Natural killer cell treated with Interleukin-12 subunit alpha and Interleukin-12 subunit beta and Interleukin-15 and Interleukin-18, amount 100 ng/mL, for 72 hours (primary cell): ENCODE results near the gene SERPINB2. TPM values are rescaled to one million over a fixed set of nuclear protein-coding genes. Genes with fewer than 3 reads are reported as not detected.
"Not testable (repeated sequence)": the region's sequence is repeated elsewhere in the genome, so short reads cannot be mapped to it uniquely, and the experiment has no call there.

Experiments used
- ATAC-seq, 2 donors: fragments of 150-1000 bp; cut with Tn5 transposase in 1 of 2; sonication (Bioruptor Pico), chemical (Tn5 transposase) in 1 of 2; 2 replicates each; pipeline ENCODE4 v1.10.0; 2021
- DNase-seq: peaks from one replicate; pipeline ENCODE4 v3.0.0; 2022; ENCODE audit warnings: low spot score
- H3K27ac Mint-ChIP-seq, 2 donors: 1 replicate in 1 of 2; 2 replicates in 1 of 2; pipeline ENCODE4 v1.8.0; 2022; ENCODE audit warnings: mixed read lengths in 2 of 2, mild to moderate bottlenecking in 1 of 2, moderate library complexity in 1 of 2
- H3K27me3 Mint-ChIP-seq, 2 donors: 1 replicate in 1 of 2; 2 replicates in 1 of 2; pipeline ENCODE4 v1.8.0; 2022; ENCODE audit warnings: mixed read lengths in 2 of 2
- H3K36me3 Mint-ChIP-seq: one replicate; pipeline ENCODE4 v1.8.0; 2022; ENCODE audit warnings: mixed read lengths
- H3K4me1 Mint-ChIP-seq, 2 donors: 1 replicate in 1 of 2; 2 replicates in 1 of 2; pipeline ENCODE4 v1.8.0; 2022; ENCODE audit warnings: low read depth in 2 of 2, mixed read lengths in 2 of 2, mild to moderate bottlenecking in 1 of 2
- H3K4me3 Mint-ChIP-seq: one replicate; pipeline ENCODE4 v1.8.0; 2022; ENCODE audit warnings: mixed read lengths
- H3K9me3 Mint-ChIP-seq: 2 replicates; pipeline ENCODE4 v1.8.0; 2022; ENCODE audit warnings: mixed read lengths
- total RNA-seq, 2 donors: library from RNA; stranded (reverse); gene quantifications; one replicate each; pipeline ENCODE4 v1.2.3, GENCODE V29; 2022

SERPINB2 gene
- total RNA-seq, 2 donors from 2014 or later, result not detected

GRCh38 chr18:63929369-63929768 lies 41.9 kb downstream of the SERPINB2 start:
- not testable (repeated sequence) for H3K9me3 Mint-ChIP-seq, H3K4me1 Mint-ChIP-seq, ATAC-seq, H3K4me3 Mint-ChIP-seq, DNase-seq, H3K36me3 Mint-ChIP-seq
- Mint-ChIP-seq H3K27me3 (peaks cover 15% of the 10 kb centered on the region in 2 donors), H3K27ac (peak overlapping the region in 1 of 2 donors; percentile 27)

GRCh38 chr18:63930773-63931354 lies 43.4 kb downstream of the SERPINB2 start:
- no peaks in the 10 kb centered on the region for H3K9me3 Mint-ChIP-seq
- no peak for ATAC-seq
- DNase-seq, result no peak
- peaks cover 0 to 7% of the 10 kb centered on the region in 2 donors for H3K4me1 Mint-ChIP-seq
- no peak overlapping the region for H3K4me3 Mint-ChIP-seq
- no peaks in the 10 kb centered on the region for H3K36me3 Mint-ChIP-seq
- peak overlapping the region in 1 of 2 donors; percentile 10 for H3K27ac Mint-ChIP-seq
- H3K27me3 Mint-ChIP-seq, result peaks cover 7 to 14% of the 10 kb centered on the region in 2 donors

- DNase-seq (peak; percentile 82), ATAC-seq (peak; percentile 94 to 97)
- peaks cover 0 to 4% of the 10 kb centered on the region in 2 donors for H3K4me1 Mint-ChIP-seq
- peaks cover 2 to 4% of the 10 kb centered on the region in 2 donors for H3K27me3 Mint-ChIP-seq
- H3K9me3 Mint-ChIP-seq, result no peaks in the 10 kb centered on the region
- peak overlapping the region; percentile 73 for H3K4me3 Mint-ChIP-seq
- H3K27ac Mint-ChIP-seq, result peak overlapping the region in 1 of 2 donors; percentile 50
- H3K36me3 Mint-ChIP-seq, result no peaks in the 10 kb centered on the region
Measured at GRCh38 chr18:63936156-63936931, 48.8 kb downstream of the SERPINB2 start.

GRCh38 chr18:63936932-63937393 lies 49.5 kb downstream of the SERPINB2 start:
- Mint-ChIP-seq H3K36me3 (no peaks in the 10 kb centered on the region), H3K27me3 (peaks cover 4 to 9% of the 10 kb centered on the region in 2 donors), H3K4me3 (no peak overlapping the region), H3K27ac (no peak overlapping the region), H3K9me3 (no peaks in the 10 kb centered on the region), H3K4me1 (peaks cover 0 to 4% of the 10 kb centered on the region in 2 donors)
- DNase-seq, result no peak
- ATAC-seq, result no peak

- Mint-ChIP-seq H3K9me3 (no peaks in the 10 kb centered on the region), H3K27ac (no peak overlapping the region), H3K36me3 (peaks cover 5% of the 10 kb centered on the region), H3K4me3 (no peak overlapping the region), H3K27me3 (peaks cover 27 to 28% of the 10 kb centered on the region in 2 donors), H3K4me1 (peaks cover 0 to 4% of the 10 kb centered on the region in 2 donors)
- ATAC-seq (no peak), DNase-seq (no peak)
Measured at GRCh38 chr18:63940008-63940407, 52.5 kb downstream of the SERPINB2 start.

- H3K4me3 Mint-ChIP-seq, H3K36me3 Mint-ChIP-seq, H3K27ac Mint-ChIP-seq, H3K4me1 Mint-ChIP-seq, ATAC-seq, H3K9me3 Mint-ChIP-seq, DNase-seq: not testable (repeated sequence)
- H3K27me3 Mint-ChIP-seq, result peaks cover 27% of the 10 kb centered on the region in 2 donors
Measured at GRCh38 chr18:63940543-63941050, 53.1 kb downstream of the SERPINB2 start.

GRCh38 chr18:63947051-63947790 lies 59.7 kb downstream of the SERPINB2 start:
- Mint-ChIP-seq H3K36me3 (peaks cover 12% of the 10 kb centered on the region), H3K9me3 (peaks cover 4% of the 10 kb centered on the region), H3K27ac (peak overlapping the region in 1 of 2 donors; percentile 44), H3K27me3 (peaks cover 24 to 33% of the 10 kb centered on the region in 2 donors), H3K4me3 (peak overlapping the region; percentile 47), H3K4me1 (peaks cover 27 to 32% of the 10 kb centered on the region in 2 donors)
- DNase-seq (no peak), ATAC-seq (no peak)

- Mint-ChIP-seq H3K27me3 (peaks cover 5 to 20% of the 10 kb centered on the region in 2 donors), H3K36me3 (peaks cover 7% of the 10 kb centered on the region), H3K9me3 (peaks cover 4% of the 10 kb centered on the region), H3K4me1 (peaks cover 32 to 33% of the 10 kb centered on the region in 2 donors), H3K27ac (peak within 1 kb of the TSS; percentile 50 to 73), H3K4me3 (peak within 1 kb of the TSS; percentile 74)
- DNase-seq (peak; percentile 91), ATAC-seq (peak; percentile 92 to 96)
Measured at GRCh38 chr18:63949068-63949737, 61.7 kb downstream of the SERPINB2 start, which contains the start of gene HMSD. Gene HMSD, plus strand, starts transcription at chr18:63949301. Its CDS starts 4,155 bp downstream, at chr18:63953456.

GRCh38 chr18:63951302-63951705 lies 63.8 kb downstream of the SERPINB2 start:
- Mint-ChIP-seq H3K36me3 (peaks cover 7% of the 10 kb centered on the region), H3K27me3 (peaks cover 8 to 28% of the 10 kb centered on the region in 2 donors), H3K4me1 (peaks cover 32 to 35% of the 10 kb centered on the region in 2 donors), H3K4me3 (peak overlapping the region; percentile 72), H3K27ac (peak overlapping the region; percentile 50 to 54), H3K9me3 (peaks cover 4% of the 10 kb centered on the region)
- ATAC-seq (peak; percentile 66 to 69), DNase-seq (no peak)

Other genes starting within 250 kb of the SERPINB2 start
- not detected for gene SERPINB4, start 243.4 kb upstream of the SERPINB2 start, total RNA-seq
- gene SERPINB3, start 225.8 kb upstream of the SERPINB2 start, total RNA-seq, result not detected
- gene SERPINB11, start 184.7 kb upstream of the SERPINB2 start, total RNA-seq, result not detected
- gene SERPINB7, start 112.3 kb upstream of the SERPINB2 start, total RNA-seq, result not detected
- gene SERPINB10, start 20.3 kb downstream of the SERPINB2 start, total RNA-seq, result 1 to 10 TPM in 1 of 2 donors, not detected in 1; 5.1 TPM
- 10 to 100 TPM; 10.3 to 55.4 TPM for gene HMSD, start 61.6 kb downstream of the SERPINB2 start, total RNA-seq
- gene SERPINB8, start 82.4 kb downstream of the SERPINB2 start, total RNA-seq, result 10 to 100 TPM; 15.9 to 86.0 TPM